Ovary (tissue), 9 donors: ENCODE measurements around the gene ZNF423. TPM values are rescaled to one million over a fixed set of nuclear protein-coding genes. Genes with fewer than 3 reads are reported as not detected.

Experiments
- DNase-seq, 5 donors: peaks; one replicate each; pipeline ENCODE4 v3.0.0-alpha.2; 2019 to 2020
- H3K27ac ChIP-seq, 2 donors: fragments of 200-600 bp; one replicate each; pipeline versions ENCODE4 v1.5.1 to v1.8.0; 2019 to 2022
- H3K27me3 ChIP-seq: fragments of 200-600 bp; one replicate; pipeline ENCODE4 v1.8.0; 2022
- H3K36me3 ChIP-seq: fragments of 200-600 bp; sonication (generic); one replicate; pipeline ENCODE4 v1.5.1; 2019
- H3K4me1 ChIP-seq: one replicate; pipeline ENCODE4 v1.8.1; 2013; ENCODE audit warnings: mild to moderate bottlenecking, moderate library complexity; ENCODE audit not compliant: insufficient read depth
- H3K4me3 ChIP-seq: fragments of 200-600 bp; sonication (generic); one replicate; pipeline ENCODE4 v1.5.1; 2017
- H3K9me3 ChIP-seq, 2 donors: fragments of 200-600 bp in 1 of 2; sonication (generic) in 1 of 2; one replicate each; pipeline versions ENCODE4 v1.5.1 to v1.8.1; 2013 to 2019; ENCODE audit warnings: mild to moderate bottlenecking in 1 of 2, moderate library complexity in 1 of 2
- EP300 ChIP-seq: sonication (generic); formaldehyde crosslinking; IDR thresholded peaks from one replicate; pipeline ENCODE4 v1.6.1; 2017; ENCODE audit warnings: antibody characterized with exemption
- POLR2A ChIP-seq: fragments of 450-650 bp; IDR thresholded peaks from one replicate; pipeline ENCODE4 v1.6.1; 2017; ENCODE audit warnings: antibody characterized with exemption, mild to moderate bottlenecking, moderate library complexity
- WGBS, 3 donors: extraction: QIAGEN DNeasy Blood & Tissue Kit in 1 of 3; methylation state at CpG; one replicate each; pipeline versions ENCODE4 v1.1.5 to v1.1.7; 2013 to 2017; 5-methylcytosine and 5-hydroxymethylcytosine counted together
- intact Hi-C, 4 donors: fragments of 100-400 bp; cut with DNase I; formaldehyde crosslinking; loops; one replicate each; pipeline versions ENCODE4 v1.11.0 to v1.15.1; 2022 to 2023
- polyA plus RNA-seq, 2 donors: library from polyadenylated mRNA; stranded (reverse); fragments of 200-250 nt in 1 of 2; fragments of 350-450 nt in 1 of 2; fragmentation: Illumina TruSeq in 1 of 2; extraction: RNeasy Lipid Tissue Mini Kit (QIAGEN cat#74804) in 1 of 2; gene quantifications; one replicate each; pipeline ENCODE4 v1.2.3, GENCODE V29; 2013 to 2014
- total RNA-seq, 7 donors: library from RNA; depleted of rRNA in 2 of 7; stranded (reverse); fragments of >200 nt in 2 of 7; fragmentation: NEBNext Ultra II Directional in 3 of 7; extraction: Animal tissue kit (Norgen Biotek cat#: 25700) in 3 of 7; gene quantifications; one replicate each; pipeline versions ENCODE4 v1.1.0 to v1.2.4, GENCODE V29; 2016 to 2023
- TF ChIP-seq, protein P1 (sequence below), 3 donors: fragments of 450-650 bp in 2 of 3; fragments of 200-600 bp in 1 of 3; IDR thresholded peaks; one replicate each; pipeline versions ENCODE4 v1.5.1 to v1.8.0; 2016 to 2022; ENCODE audit warnings: antibody characterized with exemption in 3 of 3, mild to moderate bottlenecking in 1 of 3
- donor health status: DM: no; HTN: no; CAD: no; lungs with moderate emphysema.
- donor health status: DM: no; HTN: no; CAD: no.
- donor health status: Bipolar disorder and iron deficiency.
- donor health status: DM: yes; HTN: yes; CAD: no.
- donor health status: DM: no; HTN: no; CAD: no.
- donor health status: DM: yes; HTN: yes; CAD: no.

ZNF423 gene
- total and polyA plus RNA-seq, 9 donors, result 3.3 to 40.3 (median 12.4) TPM

DNA sequence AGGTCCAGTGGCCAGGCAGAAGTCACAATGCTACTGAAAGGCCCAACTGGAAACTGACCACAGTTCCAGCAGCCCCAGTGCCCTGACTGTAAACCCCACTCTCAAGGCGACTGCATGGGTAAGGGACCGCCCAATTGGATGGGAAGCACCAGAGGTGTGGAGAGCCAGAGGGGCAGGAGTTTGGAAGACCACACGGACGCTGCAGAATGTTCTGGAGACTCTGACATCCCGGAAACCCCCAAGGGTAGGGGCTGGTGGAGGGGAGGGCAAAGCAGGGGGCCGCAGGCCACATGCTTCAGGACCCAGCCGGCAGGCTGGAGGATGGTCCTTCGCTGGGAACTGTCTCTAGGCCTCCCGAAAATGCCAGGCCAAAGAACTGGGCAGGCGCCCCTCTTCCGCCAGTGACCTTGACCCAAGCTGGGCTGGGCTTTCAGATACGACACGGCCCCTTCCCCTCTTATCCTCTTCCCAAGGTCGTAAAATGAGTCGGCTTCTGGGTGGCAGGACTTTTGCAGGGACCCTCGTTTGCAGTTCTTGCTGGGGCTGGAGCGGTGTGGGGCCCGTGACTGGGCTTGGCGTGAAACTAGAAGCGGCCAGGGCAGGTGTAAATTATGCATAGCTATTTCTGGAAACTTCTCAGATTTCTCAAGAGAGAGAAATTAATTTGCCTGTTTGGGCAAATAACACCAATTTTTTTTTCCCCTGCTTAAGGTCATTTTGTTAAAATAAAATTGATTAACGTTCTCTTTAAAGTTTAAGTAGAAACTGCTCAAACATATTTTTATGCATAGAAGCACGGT lies 372.1 kb downstream of the ZNF423 start:
- Histone ChIP-seq H3K27ac (peak overlapping the region in 1 of 2 donors; percentile 62), H3K36me3 (no peaks in the 10 kb centered on the region), H3K9me3 (no peaks in the 10 kb centered on the region), H3K27me3 (no peaks in the 10 kb centered on the region), H3K4me1 (peaks cover 3% of the 10 kb centered on the region), H3K4me3 (peak overlapping the region; percentile 15)
- DNase-seq, result peak in 3 of 5 donors; percentile 32 to 50 (median 43)
- intact Hi-C loops, result no loop called here
- WGBS, 3 donors, result 21 to 32% (median 24%) methylated on average over 22 of the region's 22 CpGs
- TF ChIP-seq, protein P1, sequence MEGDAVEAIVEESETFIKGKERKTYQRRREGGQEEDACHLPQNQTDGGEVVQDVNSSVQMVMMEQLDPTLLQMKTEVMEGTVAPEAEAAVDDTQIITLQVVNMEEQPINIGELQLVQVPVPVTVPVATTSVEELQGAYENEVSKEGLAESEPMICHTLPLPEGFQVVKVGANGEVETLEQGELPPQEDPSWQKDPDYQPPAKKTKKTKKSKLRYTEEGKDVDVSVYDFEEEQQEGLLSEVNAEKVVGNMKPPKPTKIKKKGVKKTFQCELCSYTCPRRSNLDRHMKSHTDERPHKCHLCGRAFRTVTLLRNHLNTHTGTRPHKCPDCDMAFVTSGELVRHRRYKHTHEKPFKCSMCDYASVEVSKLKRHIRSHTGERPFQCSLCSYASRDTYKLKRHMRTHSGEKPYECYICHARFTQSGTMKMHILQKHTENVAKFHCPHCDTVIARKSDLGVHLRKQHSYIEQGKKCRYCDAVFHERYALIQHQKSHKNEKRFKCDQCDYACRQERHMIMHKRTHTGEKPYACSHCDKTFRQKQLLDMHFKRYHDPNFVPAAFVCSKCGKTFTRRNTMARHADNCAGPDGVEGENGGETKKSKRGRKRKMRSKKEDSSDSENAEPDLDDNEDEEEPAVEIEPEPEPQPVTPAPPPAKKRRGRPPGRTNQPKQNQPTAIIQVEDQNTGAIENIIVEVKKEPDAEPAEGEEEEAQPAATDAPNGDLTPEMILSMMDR (IDR thresholded peaks at IDR 0.05), result no peak
- no peak for TF ChIP-seq EP300
- no peak for TF ChIP-seq POLR2A

DNA sequence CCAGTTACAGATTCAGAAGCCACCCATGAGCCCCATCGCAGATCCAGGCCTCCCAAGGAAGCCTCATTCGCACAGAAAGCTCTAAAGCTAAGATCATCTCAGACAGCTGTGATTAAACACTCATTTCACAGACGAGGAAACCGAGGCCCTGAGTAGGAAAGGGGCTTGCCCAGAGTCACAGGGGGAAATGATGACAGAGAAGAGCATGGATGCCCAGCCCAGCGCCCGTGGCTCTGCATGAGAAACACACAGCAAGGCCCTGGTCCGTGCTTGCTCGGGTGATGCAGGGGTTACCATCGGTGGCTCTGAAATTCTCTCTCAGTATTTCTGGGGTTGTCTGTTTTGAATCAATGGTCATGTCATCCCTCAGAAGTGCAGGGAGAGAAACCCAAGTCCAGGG lies 372.7 kb downstream of the ZNF423 start:
- Histone ChIP-seq H3K27ac (peak overlapping the region in 1 of 2 donors; percentile 62), H3K4me1 (peaks cover 3% of the 10 kb centered on the region), H3K4me3 (no peak overlapping the region), H3K36me3 (no peaks in the 10 kb centered on the region), H3K9me3 (no peaks in the 10 kb centered on the region), H3K27me3 (no peaks in the 10 kb centered on the region)
- DNase-seq, result peak in 2 of 5 donors; percentile 13 to 32
- WGBS, 3 donors, result 87 to 97% (median 91%) methylated on average over 9 of the region's 9 CpGs
- TF ChIP-seq, protein P1 (IDR thresholded peaks at IDR 0.05), result no peak
- TF ChIP-seq POLR2A, result no peak
- TF ChIP-seq EP300, result no peak
- intact Hi-C loops, result no loop called here

DNA sequence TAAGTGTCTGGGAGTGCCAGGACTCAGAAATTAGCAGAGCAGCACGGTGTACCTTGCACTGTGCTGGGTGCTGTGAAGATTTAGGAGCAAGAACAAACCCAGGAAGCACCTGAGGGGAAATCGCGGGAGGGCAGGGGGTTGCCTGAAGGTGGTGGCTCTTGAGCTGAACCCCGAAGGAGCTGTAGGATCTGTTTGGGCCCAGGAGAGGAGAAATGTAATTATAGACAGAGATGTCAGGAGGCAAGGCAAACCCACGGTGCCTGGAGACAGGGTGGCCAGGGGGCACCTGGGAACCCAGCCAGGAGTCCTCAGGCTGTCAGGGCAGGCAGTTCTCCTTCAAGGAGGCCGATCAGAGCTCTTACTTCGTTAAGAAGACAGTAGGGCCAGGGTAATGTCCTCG lies 373.2 kb downstream of the ZNF423 start:
- no peak for TF ChIP-seq POLR2A

DNA sequence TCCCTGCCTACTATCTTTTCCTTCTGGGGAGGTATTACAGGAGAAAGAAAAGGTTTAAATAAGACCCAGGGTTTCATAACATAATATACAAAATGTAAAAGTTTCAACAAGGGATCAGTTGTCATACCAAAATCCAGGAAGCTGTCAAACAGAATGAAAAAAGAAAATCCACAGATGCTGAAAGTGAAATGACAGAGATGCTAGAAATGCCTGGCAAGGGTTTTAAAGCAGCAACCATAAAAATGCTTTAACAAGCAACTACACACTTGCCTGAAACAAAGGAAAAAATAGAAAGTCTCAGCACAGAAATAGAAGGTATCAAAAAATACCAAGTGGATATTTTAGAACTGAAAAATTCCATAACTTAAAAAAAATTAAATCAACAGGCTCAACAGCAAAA lies 377.3 kb downstream of the ZNF423 start:
- no peak for DNase-seq
- no peak overlapping the region for H3K27ac ChIP-seq
- no peaks in the 10 kb centered on the region for H3K36me3 ChIP-seq
- no peaks in the 10 kb centered on the region for H3K27me3 ChIP-seq
- H3K4me1 ChIP-seq, result no peaks in the 10 kb centered on the region
- no peak for TF ChIP-seq POLR2A
- no peak for TF ChIP-seq EP300
- TF ChIP-seq, protein P1 (IDR thresholded peaks at IDR 0.05), result no peak
- no peak overlapping the region for H3K4me3 ChIP-seq
- intact Hi-C loops, result no loop called here
- no peaks in the 10 kb centered on the region for H3K9me3 ChIP-seq

More for the DNA sequence above, 373.2 kb downstream of the ZNF423 start:
- intact Hi-C loops, result no loop called here
- peak in 2 of 5 donors; percentile 20 to 25 for DNase-seq
- H3K4me1 ChIP-seq, result peaks cover 3% of the 10 kb centered on the region
- H3K27ac ChIP-seq, result no peak overlapping the region
- no peaks in the 10 kb centered on the region for H3K9me3 ChIP-seq
- H3K4me3 ChIP-seq, result no peak overlapping the region
- H3K36me3 ChIP-seq, result no peaks in the 10 kb centered on the region
- 72 to 79% (median 75%) methylated on average over 8 of the region's 8 CpGs for WGBS, 3 donors
- H3K27me3 ChIP-seq, result no peaks in the 10 kb centered on the region

DNA sequence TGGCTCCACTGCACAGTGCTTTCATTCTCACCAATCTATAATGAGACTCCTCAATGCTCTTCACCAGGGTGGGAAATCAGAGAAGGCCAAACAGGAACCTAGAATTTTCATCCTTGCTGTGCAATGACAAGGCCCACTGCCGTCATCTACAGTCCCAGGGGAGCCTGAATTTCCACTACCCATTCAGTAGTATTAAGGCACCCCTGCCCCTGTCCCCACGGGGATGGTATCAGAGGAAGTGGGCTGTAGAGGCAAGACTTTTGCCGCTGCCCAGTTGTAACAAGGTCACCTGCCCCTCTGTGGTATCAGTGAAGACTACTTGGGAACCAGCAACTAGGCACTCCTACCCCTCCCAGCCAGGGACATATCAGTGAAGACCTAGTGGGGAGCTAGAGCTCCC lies 377.8 kb downstream of the ZNF423 start:
- H3K27ac ChIP-seq, result no peak overlapping the region
- no peaks in the 10 kb centered on the region for H3K27me3 ChIP-seq
- H3K4me1 ChIP-seq, result no peaks in the 10 kb centered on the region
- TF ChIP-seq POLR2A, result no peak
- TF ChIP-seq, protein P1 (IDR thresholded peaks at IDR 0.05), result no peak
- TF ChIP-seq EP300, result no peak
- WGBS, 3 donors, result 77 to 86% (median 85%) methylated on average over 3 of the region's 3 CpGs
- H3K4me3 ChIP-seq, result no peak overlapping the region
- intact Hi-C loops, result no loop called here
- H3K9me3 ChIP-seq, result no peaks in the 10 kb centered on the region
- H3K36me3 ChIP-seq, result no peaks in the 10 kb centered on the region
- DNase-seq, result peak in 2 of 5 donors; percentile 2 to 7
